Retinal pigment epithelial cell (primary cell): ENCODE data around the gene PCDHA1.
A peak's percentile ranks its signal among the peaks of the same experiment; 100 is the strongest.

Experiments used
- DNase-seq: peaks from one replicate; pipeline ENCODE4 v3.0.0-alpha.2; 2010; ENCODE audit warnings: low read depth
- H3K4me3 ChIP-seq: 2 replicates; pipeline ENCODE4 v1.5.1; 2011; ENCODE audit warnings: mild to moderate bottlenecking, low read length, control low read depth, moderate library complexity
- TF ChIP-seq, protein P1 (sequence below): conservative IDR thresholded peaks from 2 replicates; pipeline ENCODE4 v1.5.1; 2011; ENCODE audit warnings: low read depth, low read length, control low read depth, inconsistent platforms

PCDHA1 gene

DNA sequence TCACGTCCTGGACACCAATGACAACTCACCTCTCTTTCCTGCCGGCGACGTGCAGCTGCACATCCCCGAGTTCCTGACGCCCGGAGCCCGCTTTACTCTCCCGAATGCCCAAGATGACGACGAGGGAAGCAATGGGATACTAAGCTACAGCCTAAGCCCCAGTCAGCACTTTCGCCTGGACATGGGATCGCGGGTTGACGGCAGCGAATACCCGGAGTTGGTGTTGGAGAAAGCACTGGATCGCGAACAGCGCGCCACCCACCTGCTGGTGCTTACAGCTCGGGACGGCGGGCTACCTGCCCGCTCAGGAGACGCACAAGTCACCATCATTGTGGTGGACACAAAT lies 141.3 kb downstream of the PCDHA1 start:
- peak overlapping the region; percentile 48 for H3K4me3 ChIP-seq
- DNase-seq: no peak
- TF ChIP-seq, protein P1, sequence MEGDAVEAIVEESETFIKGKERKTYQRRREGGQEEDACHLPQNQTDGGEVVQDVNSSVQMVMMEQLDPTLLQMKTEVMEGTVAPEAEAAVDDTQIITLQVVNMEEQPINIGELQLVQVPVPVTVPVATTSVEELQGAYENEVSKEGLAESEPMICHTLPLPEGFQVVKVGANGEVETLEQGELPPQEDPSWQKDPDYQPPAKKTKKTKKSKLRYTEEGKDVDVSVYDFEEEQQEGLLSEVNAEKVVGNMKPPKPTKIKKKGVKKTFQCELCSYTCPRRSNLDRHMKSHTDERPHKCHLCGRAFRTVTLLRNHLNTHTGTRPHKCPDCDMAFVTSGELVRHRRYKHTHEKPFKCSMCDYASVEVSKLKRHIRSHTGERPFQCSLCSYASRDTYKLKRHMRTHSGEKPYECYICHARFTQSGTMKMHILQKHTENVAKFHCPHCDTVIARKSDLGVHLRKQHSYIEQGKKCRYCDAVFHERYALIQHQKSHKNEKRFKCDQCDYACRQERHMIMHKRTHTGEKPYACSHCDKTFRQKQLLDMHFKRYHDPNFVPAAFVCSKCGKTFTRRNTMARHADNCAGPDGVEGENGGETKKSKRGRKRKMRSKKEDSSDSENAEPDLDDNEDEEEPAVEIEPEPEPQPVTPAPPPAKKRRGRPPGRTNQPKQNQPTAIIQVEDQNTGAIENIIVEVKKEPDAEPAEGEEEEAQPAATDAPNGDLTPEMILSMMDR: no peak

DNA sequence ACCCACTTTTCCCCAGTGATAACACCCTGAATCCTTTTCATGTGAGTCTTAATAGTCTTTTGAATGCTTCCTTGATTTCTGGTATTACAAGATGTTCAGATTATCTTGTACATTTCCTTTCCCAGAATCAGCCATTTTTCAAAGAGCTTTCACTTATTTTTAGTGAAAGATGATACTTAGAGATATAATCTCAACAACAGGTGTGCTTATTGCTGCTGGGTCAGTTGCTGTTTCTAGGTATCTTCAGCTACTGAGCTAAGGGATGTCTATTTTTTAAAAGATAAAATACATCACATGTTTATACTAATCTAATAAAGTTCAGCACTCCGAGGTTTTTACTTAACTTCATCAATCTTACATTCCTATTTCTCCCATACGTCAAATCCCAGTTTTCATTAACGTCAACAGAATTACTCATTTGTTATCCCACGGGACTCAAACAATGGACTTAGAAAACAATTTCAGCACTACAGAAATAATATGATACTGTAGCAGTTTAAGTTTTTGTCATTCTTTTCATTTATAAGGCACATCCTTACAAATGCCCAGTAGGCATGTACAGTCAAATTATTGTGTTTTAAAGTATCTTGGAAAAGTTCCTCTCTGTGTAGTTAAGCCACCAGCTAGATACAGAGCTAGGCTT lies 149.1 kb downstream of the PCDHA1 start:
- TF ChIP-seq, protein P1: no peak
- DNase-seq: no peak
- no peak overlapping the region for H3K4me3 ChIP-seq

DNA sequence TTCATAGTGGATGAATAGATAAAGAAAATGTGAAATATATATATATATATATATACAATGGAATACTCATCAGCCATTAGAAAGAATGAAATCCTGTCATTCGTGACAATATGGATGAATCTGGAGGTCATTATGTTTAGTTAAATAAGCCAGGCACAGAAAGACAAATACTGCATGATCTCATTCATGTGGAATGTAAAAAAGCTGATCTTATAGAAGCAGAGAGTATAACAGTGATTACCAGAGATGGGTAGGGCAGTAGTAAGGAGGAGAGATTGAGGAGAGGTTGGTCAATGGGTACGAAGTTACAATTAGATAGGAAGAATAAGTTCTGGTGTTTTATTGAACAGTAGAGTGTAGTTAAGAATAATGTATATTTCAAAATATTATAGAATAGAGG lies 160.6 kb downstream of the PCDHA1 start:
- no peak overlapping the region for H3K4me3 ChIP-seq
- no peak for DNase-seq
- TF ChIP-seq, protein P1: no peak

DNA sequence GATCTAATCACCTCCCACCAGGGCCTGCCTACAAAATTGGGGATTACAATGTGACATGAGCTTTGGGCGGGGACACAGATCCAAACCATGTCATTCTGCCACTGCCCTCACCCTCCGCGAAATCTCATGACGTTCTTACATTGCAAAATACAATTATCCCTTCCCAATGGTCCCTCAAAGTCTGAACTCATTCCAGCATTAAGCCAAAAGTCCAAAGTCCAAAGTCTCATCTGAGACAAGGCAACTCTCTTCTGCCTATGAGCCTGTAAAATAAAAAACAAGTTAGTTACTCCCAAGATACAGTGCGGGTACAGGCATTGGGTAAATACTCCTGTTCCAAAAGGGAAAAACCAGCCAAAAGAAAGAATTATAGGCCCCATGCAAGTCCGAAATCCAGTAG lies 165.7 kb downstream of the PCDHA1 start:
- no peak for DNase-seq
- H3K4me3 ChIP-seq: no peak overlapping the region
- TF ChIP-seq, protein P1: no peak

DNA sequence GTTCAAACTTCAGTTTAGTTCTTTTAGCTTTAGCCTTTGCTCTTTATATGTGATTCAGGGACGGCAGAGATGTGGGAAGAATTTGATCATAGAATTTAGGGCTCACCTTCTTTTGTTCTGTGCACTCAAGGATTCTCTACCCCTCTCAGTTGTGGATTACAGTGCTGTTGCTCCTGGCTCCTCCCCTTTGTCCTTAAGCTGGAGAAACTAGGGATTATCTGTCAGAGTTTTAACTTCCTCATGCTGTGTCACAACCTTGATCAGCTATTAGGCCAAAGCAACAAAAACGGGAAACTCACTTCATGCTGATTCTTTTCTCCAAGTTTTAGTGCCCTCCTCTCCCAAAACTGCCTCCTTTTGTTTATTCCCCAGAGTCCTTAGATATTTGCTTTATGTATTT lies 167.3 kb downstream of the PCDHA1 start:
- TF ChIP-seq, protein P1: no peak
- DNase-seq: no peak
- no peak overlapping the region for H3K4me3 ChIP-seq

DNA sequence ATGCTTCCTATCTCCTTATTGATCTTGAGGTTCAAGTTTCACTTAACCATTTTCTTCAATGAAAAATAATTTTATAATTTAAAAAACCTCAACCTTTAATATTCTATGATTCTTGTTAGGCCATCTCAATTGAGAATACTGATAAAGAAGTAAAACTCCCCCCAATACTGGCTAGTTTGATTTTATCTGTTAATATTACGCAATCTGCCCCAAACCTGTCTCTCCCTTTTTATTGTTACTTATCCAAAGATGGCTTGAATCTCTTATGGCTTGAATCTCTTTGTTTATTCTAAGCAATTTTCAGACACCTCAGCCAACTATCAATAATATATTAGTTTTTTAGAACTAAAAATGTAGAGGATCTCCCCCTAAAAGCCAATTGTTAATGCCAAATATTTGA lies 176.2 kb downstream of the PCDHA1 start:
- TF ChIP-seq, protein P1: no peak
- DNase-seq: no peak

DNA sequence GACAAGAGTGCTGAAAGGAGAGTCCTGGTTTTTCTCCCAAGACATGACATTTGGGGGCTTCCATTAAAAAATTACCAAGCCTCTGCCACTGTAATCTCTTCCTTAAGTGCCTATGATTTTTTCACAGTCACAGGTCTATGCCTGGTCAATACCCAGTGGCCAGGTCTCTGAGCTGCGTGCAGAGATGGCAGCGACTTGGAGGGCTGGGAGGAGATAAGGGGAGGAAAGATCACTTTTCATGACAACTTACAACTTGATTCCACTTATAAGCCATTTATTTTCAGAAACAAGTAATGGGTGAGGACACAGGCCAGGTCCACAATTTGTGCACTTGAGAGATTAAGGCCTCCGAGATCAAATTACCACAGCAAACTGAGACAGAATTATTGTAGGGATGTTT lies 178.4 kb downstream of the PCDHA1 start:
- DNase-seq: no peak
- TF ChIP-seq, protein P1: no peak
- no peak overlapping the region for H3K4me3 ChIP-seq

More for the DNA sequence above, 176.2 kb downstream of the PCDHA1 start:
- H3K4me3 ChIP-seq: no peak overlapping the region
